H1 (cell line): ENCODE results near the gene SIK3. TPM values are rescaled to one million over a fixed set of nuclear protein-coding genes. Genes with fewer than 3 reads are reported as not detected.

Experiments used
- CTCF ChIA-PET: fragments of 300-600 bp; sonication (Branson Sonifier 250); formaldehyde crosslinking; loops from one replicate; lab custom pipeline; 2021; ENCODE audit not compliant: partially characterized antibody; lab: Charles Lee
- POLR2A ChIA-PET: fragments of 300-600 bp; sonication (Branson Sonifier 250); formaldehyde crosslinking; loops from one replicate; lab custom pipeline; 2021; ENCODE audit warnings: inconsistent platforms; ENCODE audit not compliant: partially characterized antibody; lab: Charles Lee
- DNase-seq, 2 experiments: peaks; one replicate each; pipeline versions ENCODE4 v3.0.0 to v3.0.0-alpha.2; 2010 to 2022; ENCODE audit warnings: low spot score in 2 of 2, low read depth in 1 of 2, mixed read lengths in 1 of 2
- FAIRE-seq: peaks from 2 replicates; lab custom pipeline; 2011; peaks lifted over from hg19 to GRCh38; lab: Jason Lieb, UNC
- H2AFZ ChIP-seq: 2 replicates; pipeline ENCODE4 v1.8.1; 2012; ENCODE audit warnings: low read length, inconsistent platforms
- H2AK5ac ChIP-seq: 2 replicates; pipeline ENCODE4 v1.6.1; 2013; ENCODE audit warnings: low read depth, low read length
- H2BK120ac ChIP-seq: replicated peaks from 2 replicates; pipeline ENCODE3; 2013; ENCODE audit warnings: low read depth, low read length, inconsistent platforms
- H2BK12ac ChIP-seq: 2 replicates; pipeline ENCODE4 v1.6.1; 2013; ENCODE audit warnings: low read depth, low read length
- H2BK15ac ChIP-seq: 2 replicates; pipeline ENCODE4 v1.6.1; 2013; ENCODE audit warnings: low read length
- H2BK20ac ChIP-seq: 2 replicates; pipeline ENCODE4 v1.6.1; 2013; ENCODE audit warnings: low read length
- H2BK5ac ChIP-seq: 2 replicates; pipeline ENCODE4 v1.6.1; 2013; ENCODE audit warnings: low read depth, low read length
- H3K14ac ChIP-seq: 2 replicates; pipeline ENCODE4 v1.6.1; 2013; ENCODE audit warnings: inconsistent platforms; ENCODE audit not compliant: insufficient read length
- H3K18ac ChIP-seq: 2 replicates; pipeline ENCODE4 v1.6.1; 2013; ENCODE audit warnings: low read length; ENCODE audit errors: extremely low read depth
- H3K23ac ChIP-seq: 2 replicates; pipeline ENCODE4 v1.6.1; 2013; ENCODE audit warnings: inconsistent platforms; ENCODE audit not compliant: insufficient read length
- H3K23me2 ChIP-seq: 2 replicates; pipeline ENCODE4 v1.6.1; 2013; ENCODE audit warnings: low read depth, low read length
- H3K27ac ChIP-seq: 2 replicates; pipeline ENCODE4 v1.6.1; 2011; ENCODE audit warnings: low read depth, low read length, inconsistent platforms
- H3K27me3 ChIP-seq, 4 experiments: replicated peaks in 1 of 4; 1 replicate in 1 of 4; 2 replicates in 3 of 4; pipeline versions ENCODE4 v1.6.1 to v1.8.1; 2011 to 2013; ENCODE audit warnings: low read length in 3 of 4, mild to moderate bottlenecking in 3 of 4, inconsistent platforms in 2 of 4, mixed read lengths in 2 of 4, moderate library complexity in 1 of 4; ENCODE audit not compliant: control insufficient read depth in 3 of 4, insufficient read depth in 3 of 4; ENCODE audit errors: extremely low read depth in 1 of 4
- H3K36me3 ChIP-seq, 4 experiments: 2 replicates each; pipeline versions ENCODE4 v1.6.1 to v1.8.1; 2011 to 2013; ENCODE audit warnings: mild to moderate bottlenecking in 4 of 4, low read length in 3 of 4, moderate library complexity in 2 of 4, control low read depth in 1 of 4, inconsistent platforms in 1 of 4; ENCODE audit not compliant: insufficient read depth in 4 of 4, control insufficient read depth in 2 of 4
- H3K4ac ChIP-seq: replicated peaks from 2 replicates; pipeline ENCODE3; 2013; ENCODE audit warnings: low read length, low read depth, mixed read lengths, inconsistent platforms; ENCODE audit not compliant: insufficient read length
- H3K4me1 ChIP-seq, 4 experiments: replicated peaks in 1 of 4; 1 replicate in 1 of 4; 2 replicates in 3 of 4; pipeline versions ENCODE4 v1.6.1 to v1.8.1; 2011 to 2013; ENCODE audit warnings: low read length in 3 of 4, inconsistent platforms in 2 of 4, mixed read lengths in 1 of 4; ENCODE audit not compliant: insufficient read depth in 4 of 4, control insufficient read depth in 3 of 4
- H3K4me2 ChIP-seq, 2 experiments: 2 replicates each; pipeline versions ENCODE4 v1.6.1 to v1.8.1; 2011 to 2013; ENCODE audit warnings: low read depth in 2 of 2, low read length in 2 of 2, control low read depth in 1 of 2, inconsistent platforms in 1 of 2, mild to moderate bottlenecking in 1 of 2; ENCODE audit not compliant: insufficient read depth in 1 of 2
- H3K4me3 ChIP-seq, 4 experiments: fragments of 200-600, 300-600 bp in 1 of 4; sonication (generic), shearing (Covaris generic), sonication (Bioruptor Twin) in 1 of 4; 2 replicates each; pipeline versions ENCODE4 v1.5.1 to v1.8.1; 2011 to 2016; ENCODE audit warnings: low read length in 4 of 4, low read depth in 3 of 4, control low read depth in 2 of 4, inconsistent platforms in 2 of 4, mild to moderate bottlenecking in 2 of 4, mixed read lengths in 1 of 4, moderate library complexity in 1 of 4; ENCODE audit not compliant: insufficient read depth in 2 of 4; ENCODE audit errors: extremely low read depth in 1 of 4
- H3K56ac ChIP-seq: replicated peaks from 2 replicates; pipeline ENCODE3; 2013; ENCODE audit warnings: low read depth, mild to moderate bottlenecking, mixed read lengths, low read length, inconsistent platforms; ENCODE audit not compliant: insufficient read length
- H3K79me1 ChIP-seq: 2 replicates; pipeline ENCODE4 v1.6.1; 2013; ENCODE audit warnings: low read depth, low read length, control low read depth
- H3K79me2 ChIP-seq, 2 experiments: 2 replicates each; pipeline versions ENCODE4 v1.6.1 to v1.8.1; 2012 to 2013; ENCODE audit warnings: low read length in 2 of 2, mild to moderate bottlenecking in 2 of 2, inconsistent platforms in 1 of 2; ENCODE audit not compliant: insufficient read depth in 2 of 2, control insufficient read depth in 1 of 2
- H3K9ac ChIP-seq, 4 experiments: replicated peaks in 1 of 4; 1 replicate in 1 of 4; 2 replicates in 3 of 4; pipeline versions ENCODE4 v1.6.1 to v1.8.1; 2011 to 2013; ENCODE audit warnings: low read depth in 3 of 4, low read length in 3 of 4, control low read depth in 2 of 4, mild to moderate bottlenecking in 2 of 4, moderate library complexity in 2 of 4, inconsistent platforms in 1 of 4; ENCODE audit errors: extremely low read depth in 1 of 4
- H3K9me3 ChIP-seq, 2 experiments: 2 replicates each; pipeline versions ENCODE4 v1.6.1 to v1.8.1; 2012 to 2013; ENCODE audit warnings: mild to moderate bottlenecking in 2 of 2, moderate library complexity in 2 of 2, control low read depth in 1 of 2, inconsistent platforms in 1 of 2, low read depth in 1 of 2, low read length in 1 of 2, mixed read lengths in 1 of 2; ENCODE audit not compliant: insufficient read depth in 2 of 2
- H4K20me1 ChIP-seq, 2 experiments: replicated peaks in 1 of 2; 2 replicates each; pipeline versions ENCODE3 to v1.8.1; 2011 to 2013; ENCODE audit warnings: inconsistent platforms in 2 of 2, low read length in 2 of 2, mild to moderate bottlenecking in 1 of 2; ENCODE audit not compliant: insufficient read depth in 2 of 2, control insufficient read depth in 1 of 2
- H4K5ac ChIP-seq: 2 replicates; pipeline ENCODE4 v1.6.1; 2013; ENCODE audit warnings: low read length, low read depth, mixed read lengths, inconsistent platforms; ENCODE audit not compliant: insufficient read length
- H4K8ac ChIP-seq: 2 replicates; pipeline ENCODE4 v1.8.0; 2013; ENCODE audit warnings: mild to moderate bottlenecking, moderate library complexity, low read length, inconsistent platforms; ENCODE audit not compliant: insufficient read depth; ENCODE audit errors: extremely low read depth
- H4K91ac ChIP-seq: replicated peaks from 2 replicates; pipeline ENCODE3; 2013; ENCODE audit warnings: low read length, mixed read lengths, inconsistent platforms; ENCODE audit not compliant: insufficient read length
- BACH1 ChIP-seq: IDR thresholded peaks from 2 replicates; pipeline ENCODE4 v1.6.1; 2012; ENCODE audit warnings: low read length, improper control_type of control experiment
- GTF2F1 ChIP-seq: IDR thresholded peaks from 2 replicates; pipeline ENCODE4 v1.6.1; 2012; ENCODE audit warnings: low read depth, low read length, improper control_type of control experiment, borderline replicate concordance
- KDM1A ChIP-seq: fragments of 200-600, 300-600 bp; sonication (generic); IDR thresholded peaks from 2 replicates; pipeline ENCODE4 v1.7.1; 2016; ENCODE audit warnings: mild to moderate bottlenecking, low read length, borderline replicate concordance
- KDM5A ChIP-seq: fragments of 200-600 bp; IDR thresholded peaks from 2 replicates; pipeline ENCODE4 v1.7.1; 2012; ENCODE audit warnings: mild to moderate bottlenecking, low read length, inconsistent platforms, mixed read lengths
- NRF1 ChIP-seq: IDR thresholded peaks from 2 replicates; pipeline ENCODE4 v1.6.1; 2011; ENCODE audit warnings: mild to moderate bottlenecking, low read depth, low read length, improper control_type of control experiment
- RFX5 ChIP-seq: IDR thresholded peaks from 2 replicates; pipeline ENCODE4 v1.6.1; 2011; ENCODE audit warnings: low read depth, low read length, improper control_type of control experiment, borderline replicate concordance
- WGBS, 2 experiments: shearing (Covaris generic) in 1 of 2; methylation state at CpG; one replicate each; pipeline versions ENCODE4 v1.1.6 to v1.1.7; 2013 to 2015; ENCODE audit warnings: low lambda C conversion rate in 2 of 2, mixed read lengths in 2 of 2, inconsistent platforms in 1 of 2, low coverage in 1 of 2, missing lambda C conversion rate in 1 of 2; ENCODE audit not compliant: insufficient replicate concordance in 2 of 2, insufficient coverage in 1 of 2, insufficient read length in 1 of 2; ENCODE audit errors: extremely low coverage in 1 of 2, missing lambda C conversion rate in 1 of 2; 5-methylcytosine and 5-hydroxymethylcytosine counted together
- polyA plus RNA-seq, 7 experiments: library from polyadenylated mRNA; depleted of rRNA in 3 of 7; stranded (reverse) in 5 of 7; unstranded in 2 of 7; fragments of >200 nt in 5 of 7; fragments of 200-250 nt in 2 of 7; gene quantifications; 1 replicate in 5 of 7; 2 replicates in 1 of 7; 4 replicates in 1 of 7; pipeline versions ENCODE4 v1.2.1 to v1.2.3, GENCODE V29; 2011 to 2013; ENCODE audit warnings: missing spikeins in 2 of 7, mixed read lengths in 2 of 7
- total RNA-seq: library from RNA; stranded (reverse); fragmentation: NEBNext Ultra II Directional; extraction: Animal tissue kit (Norgen Biotek cat#: 25700); gene quantifications from 2 replicates; pipeline ENCODE4 v1.2.1, GENCODE V29; 2021
- TF ChIP-seq, protein P1 (sequence below): IDR thresholded peaks from 2 replicates; pipeline ENCODE4 v1.6.1; 2011; ENCODE audit warnings: low read length, improper control_type of control experiment
- TF ChIP-seq, protein P2 (sequence below): IDR thresholded peaks from 2 replicates; pipeline ENCODE4 v1.6.1; 2011; ENCODE audit warnings: low read depth, mild to moderate bottlenecking, low read length; ENCODE audit not compliant: insufficient read depth

Gene SIK3
- total and polyA plus RNA-seq, 2 of the 8 experiments (the other 6 are each of a cell fraction or from before 2014, with no cell fraction given): 19.9 to 32.1 TPM

DNA sequence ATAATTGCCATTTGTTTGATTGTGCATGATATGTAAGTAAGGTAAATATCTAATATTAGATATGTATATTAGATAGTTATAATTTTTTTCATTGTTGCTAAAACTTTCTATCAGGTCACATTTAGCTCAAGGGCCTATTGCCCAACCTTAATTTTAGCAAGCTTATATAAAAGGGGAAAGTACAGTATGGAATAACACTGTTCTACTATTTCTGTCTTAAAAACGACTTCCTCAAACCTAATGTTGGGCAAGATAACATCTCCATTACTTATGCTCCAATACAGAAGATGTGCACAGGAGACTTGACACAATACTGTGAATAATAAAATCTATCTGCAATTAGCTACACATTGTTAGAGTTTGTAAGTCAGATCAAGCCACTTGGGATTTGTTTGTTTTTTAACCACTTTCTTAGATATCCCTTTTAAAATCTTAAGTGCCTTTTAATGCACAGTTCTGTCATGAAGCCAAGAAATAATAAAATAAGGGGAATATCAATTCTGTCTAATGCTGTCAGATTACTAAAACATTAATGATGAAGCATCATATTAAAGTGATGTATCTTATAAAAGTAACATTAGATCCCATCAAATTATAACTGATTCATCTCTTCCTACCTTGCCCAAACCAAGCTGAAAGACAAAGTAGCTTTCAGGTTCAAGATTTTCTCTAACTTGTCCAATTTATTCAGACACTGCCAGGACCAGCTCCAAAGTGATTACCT is 98.1 kb downstream of the SIK3 start:
- Histone ChIP-seq H2BK15ac (no peak overlapping the region), H3K18ac (no peak overlapping the region), H3K27ac (no peak overlapping the region), H3K23ac (no peak overlapping the region), H4K20me1 (peaks cover 5 to 6% of the 10 kb centered on the region in 2 experiments), H3K56ac (no peak overlapping the region), H3K4me2 (no peak overlapping the region), H4K8ac (no peak overlapping the region), H3K79me2 (peaks cover 0 to 69% of the 10 kb centered on the region in 2 experiments; a peak in 3 of 4 replicates), H4K5ac (no peak overlapping the region), H2BK20ac (no peak overlapping the region), H3K23me2 (no peaks in the 10 kb centered on the region), H3K79me1 (no peaks in the 10 kb centered on the region), H3K36me3 (no peaks in the 10 kb centered on the region), H3K14ac (no peak overlapping the region), H3K4me1 (no peaks in the 10 kb centered on the region), H3K4ac (no peak overlapping the region), H3K9ac (no peak overlapping the region), H2BK5ac (no peak overlapping the region), H2BK12ac (no peak overlapping the region), H2AFZ (no peak overlapping the region), H3K27me3 (no peaks in the 10 kb centered on the region), H4K91ac (no peak overlapping the region), H3K9me3 (no peaks in the 10 kb centered on the region), H3K4me3 (no peak overlapping the region), H2BK120ac (no peak overlapping the region), H2AK5ac (no peak overlapping the region)
- TF ChIP-seq, protein P1, sequence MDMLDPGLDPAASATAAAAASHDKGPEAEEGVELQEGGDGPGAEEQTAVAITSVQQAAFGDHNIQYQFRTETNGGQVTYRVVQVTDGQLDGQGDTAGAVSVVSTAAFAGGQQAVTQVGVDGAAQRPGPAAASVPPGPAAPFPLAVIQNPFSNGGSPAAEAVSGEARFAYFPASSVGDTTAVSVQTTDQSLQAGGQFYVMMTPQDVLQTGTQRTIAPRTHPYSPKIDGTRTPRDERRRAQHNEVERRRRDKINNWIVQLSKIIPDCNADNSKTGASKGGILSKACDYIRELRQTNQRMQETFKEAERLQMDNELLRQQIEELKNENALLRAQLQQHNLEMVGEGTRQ: no peak
- TF ChIP-seq, protein P2, sequence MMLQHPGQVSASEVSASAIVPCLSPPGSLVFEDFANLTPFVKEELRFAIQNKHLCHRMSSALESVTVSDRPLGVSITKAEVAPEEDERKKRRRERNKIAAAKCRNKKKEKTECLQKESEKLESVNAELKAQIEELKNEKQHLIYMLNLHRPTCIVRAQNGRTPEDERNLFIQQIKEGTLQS: no peak
- TF ChIP-seq GTF2F1 (no peak), BACH1 (no peak), KDM5A (no peak), RFX5 (no peak), KDM1A (no peak), NRF1 (no peak)
- FAIRE-seq: no peak
- CTCF ChIA-PET: interaction anchor here (0.7 to 1.6 kb wide), 2 partner anchors 9 to 88 kb away, joined by 3 to 6 read pairs; no protein-coding TSS in a partner anchor
- WGBS, 2 experiments: 84% methylated on average over 1 of the region's 1 CpG; no CpG with 5 or more reads in 1 of the 2 experiments
- no peak for DNase-seq
- POLR2A ChIA-PET: no interaction called here
